Measurements from ENCODE around the gene OR2AG2.
"Not testable (repeated sequence)": the region's sequence is repeated elsewhere in the genome, so short reads cannot be mapped to it uniquely, and the experiment has no call there.

The OR2AG2 gene

GRCh38 chr11:6771926-6772893 lies at the start of gene OR2AG2:
Gene OR2AG2, minus strand, starts transcription at chr11:6771976. Its CDS starts 3,019 bp downstream, at chr11:6768957.
- Mint-ChIP-seq H3K36me3 (no peaks in the 10 kb centered on the region), H3K4me1 (peaks cover 16% of the 10 kb centered on the region), H3K9me3 (no peaks in the 10 kb centered on the region), H3K27ac (peak within 1 kb of the TSS; percentile 85), H3K27me3 (no peaks in the 10 kb centered on the region), H3K4me3 (no peak within 1 kb of the TSS)
- peak; percentile 95 for ATAC-seq

GRCh38 chr11:6818967-6819366 lies 47.2 kb upstream of the OR2AG2 start:
- no peak for ATAC-seq
- Mint-ChIP-seq H3K4me1 (no peaks in the 10 kb centered on the region), H3K9me3 (peaks cover 5% of the 10 kb centered on the region), H3K4me3 (no peak overlapping the region), H3K27ac (no peak overlapping the region), H3K27me3 (peaks cover 23% of the 10 kb centered on the region), H3K36me3 (peaks cover 6% of the 10 kb centered on the region)

- Mint-ChIP-seq H3K9me3 (peaks cover 5% of the 10 kb centered on the region), H3K27ac (no peak overlapping the region), H3K4me3 (no peak overlapping the region), H3K27me3 (peaks cover 31% of the 10 kb centered on the region), H3K36me3 (peaks cover 6% of the 10 kb centered on the region), H3K4me1 (no peaks in the 10 kb centered on the region)
- ATAC-seq: no peak
Measured at GRCh38 chr11:6817694-6818093, 45.9 kb upstream of the OR2AG2 start.

- H3K27me3 Mint-ChIP-seq: peaks cover 52% of the 10 kb centered on the region
- no peaks in the 10 kb centered on the region for H3K4me1 Mint-ChIP-seq
- ATAC-seq: no peak
- no peaks in the 10 kb centered on the region for H3K9me3 Mint-ChIP-seq
- no peaks in the 10 kb centered on the region for H3K36me3 Mint-ChIP-seq
- no peak overlapping the region for H3K4me3 Mint-ChIP-seq
- H3K27ac Mint-ChIP-seq: no peak overlapping the region
Measured at GRCh38 chr11:6813656-6814055, 41.9 kb upstream of the OR2AG2 start.

GRCh38 chr11:6812390-6813005 lies 40.7 kb upstream of the OR2AG2 start:
- Mint-ChIP-seq H3K4me3 (no peak overlapping the region), H3K9me3 (no peaks in the 10 kb centered on the region), H3K27ac (no peak overlapping the region), H3K27me3 (peaks cover 59% of the 10 kb centered on the region), H3K4me1 (no peaks in the 10 kb centered on the region), H3K36me3 (no peaks in the 10 kb centered on the region)
- peak; percentile 64 for ATAC-seq

GRCh38 chr11:6801075-6801474 lies 29.3 kb upstream of the OR2AG2 start:
- not testable (repeated sequence) for H3K4me1 Mint-ChIP-seq, ATAC-seq, H3K27me3 Mint-ChIP-seq, H3K4me3 Mint-ChIP-seq, H3K36me3 Mint-ChIP-seq, H3K27ac Mint-ChIP-seq
- peaks cover 13% of the 10 kb centered on the region for H3K9me3 Mint-ChIP-seq

- Mint-ChIP-seq H3K4me1 (no peaks in the 10 kb centered on the region), H3K36me3 (peaks cover 6% of the 10 kb centered on the region)
- no peak for ATAC-seq
Measured at GRCh38 chr11:6799402-6799801, 27.6 kb upstream of the OR2AG2 start, which contains the start of gene OR6A2. Gene OR6A2, minus strand, starts transcription at chr11:6799689. Its CDS starts 3,981 bp downstream, at chr11:6795708.

GRCh38 chr11:6794639-6795038 lies 22.9 kb upstream of the OR2AG2 start:
- no peaks in the 10 kb centered on the region for H3K36me3 Mint-ChIP-seq
- no peaks in the 10 kb centered on the region for H3K9me3 Mint-ChIP-seq
- H3K4me1 Mint-ChIP-seq: no peaks in the 10 kb centered on the region
- no peak for ATAC-seq
- peaks cover 7% of the 10 kb centered on the region for H3K27me3 Mint-ChIP-seq
- H3K27ac Mint-ChIP-seq: no peak overlapping the region
- H3K4me3 Mint-ChIP-seq: no peak overlapping the region

More at GRCh38 chr11:6799402-6799801, 27.6 kb upstream of the OR2AG2 start, which contains the start of gene OR6A2:
- Mint-ChIP-seq H3K27me3 (no peaks in the 10 kb centered on the region), H3K27ac (no peak within 1 kb of the TSS), H3K9me3 (peaks cover 13% of the 10 kb centered on the region), H3K4me3 (no peak within 1 kb of the TSS)

- H3K27ac Mint-ChIP-seq: no peak overlapping the region
- no peak for ATAC-seq
- H3K36me3 Mint-ChIP-seq: no peaks in the 10 kb centered on the region
- no peaks in the 10 kb centered on the region for H3K4me1 Mint-ChIP-seq
- H3K27me3 Mint-ChIP-seq: peaks cover 25% of the 10 kb centered on the region
- H3K9me3 Mint-ChIP-seq: no peaks in the 10 kb centered on the region
- no peak overlapping the region for H3K4me3 Mint-ChIP-seq
Measured at GRCh38 chr11:6790546-6790945, 18.8 kb upstream of the OR2AG2 start.

GRCh38 chr11:6782720-6783119 lies 10.9 kb upstream of the OR2AG2 start, which contains the start of gene OR2AG1:
Gene OR2AG1, plus strand, starts transcription at chr11:6783020. Its CDS starts 2,018 bp downstream, at chr11:6785038.
- no peaks in the 10 kb centered on the region for H3K4me1 Mint-ChIP-seq
- H3K27me3 Mint-ChIP-seq: peaks cover 6% of the 10 kb centered on the region
- no peaks in the 10 kb centered on the region for H3K36me3 Mint-ChIP-seq
- no peaks in the 10 kb centered on the region for H3K9me3 Mint-ChIP-seq
- no peak within 1 kb of the TSS for H3K4me3 Mint-ChIP-seq
- ATAC-seq: no peak
- no peak within 1 kb of the TSS for H3K27ac Mint-ChIP-seq

GRCh38 chr11:6780829-6781228 lies 9.1 kb upstream of the OR2AG2 start:
- no peaks in the 10 kb centered on the region for H3K9me3 Mint-ChIP-seq
- H3K36me3 Mint-ChIP-seq: no peaks in the 10 kb centered on the region
- no peaks in the 10 kb centered on the region for H3K27me3 Mint-ChIP-seq
- ATAC-seq: no peak
- no peak overlapping the region for H3K4me3 Mint-ChIP-seq
- no peak overlapping the region for H3K27ac Mint-ChIP-seq
- no peaks in the 10 kb centered on the region for H3K4me1 Mint-ChIP-seq

GRCh38 chr11:6778518-6778917 lies 6.7 kb upstream of the OR2AG2 start:
- Mint-ChIP-seq H3K4me1 (no peaks in the 10 kb centered on the region), H3K36me3 (no peaks in the 10 kb centered on the region), H3K27ac (no peak overlapping the region), H3K4me3 (no peak overlapping the region), H3K27me3 (no peaks in the 10 kb centered on the region), H3K9me3 (no peaks in the 10 kb centered on the region)
- no peak for ATAC-seq

GRCh38 chr11:6757373-6757967 lies 14.3 kb downstream of the OR2AG2 start:
- Mint-ChIP-seq H3K36me3 (no peaks in the 10 kb centered on the region), H3K27ac (no peak overlapping the region), H3K4me1 (no peaks in the 10 kb centered on the region), H3K9me3 (no peaks in the 10 kb centered on the region), H3K4me3 (no peak overlapping the region), H3K27me3 (no peaks in the 10 kb centered on the region)
- ATAC-seq: peak; percentile 64

GRCh38 chr11:6755953-6756347 lies 15.8 kb downstream of the OR2AG2 start:
- H3K27me3 Mint-ChIP-seq: no peaks in the 10 kb centered on the region
- H3K36me3 Mint-ChIP-seq: no peaks in the 10 kb centered on the region
- ATAC-seq: no peak
- H3K4me3 Mint-ChIP-seq: no peak overlapping the region
- no peaks in the 10 kb centered on the region for H3K4me1 Mint-ChIP-seq
- peaks cover under 1% of the 10 kb centered on the region for H3K9me3 Mint-ChIP-seq
- H3K27ac Mint-ChIP-seq: no peak overlapping the region

GRCh38 chr11:6755303-6755952 lies 16.3 kb downstream of the OR2AG2 start:
- no peaks in the 10 kb centered on the region for H3K36me3 Mint-ChIP-seq
- peaks cover 2% of the 10 kb centered on the region for H3K9me3 Mint-ChIP-seq
- H3K27me3 Mint-ChIP-seq: no peaks in the 10 kb centered on the region
- H3K4me3 Mint-ChIP-seq: no peak overlapping the region
- H3K4me1 Mint-ChIP-seq: no peaks in the 10 kb centered on the region
- H3K27ac Mint-ChIP-seq: no peak overlapping the region
- no peak for ATAC-seq

All from stimulated activated memory B cell treated with anti-CD40 and anti-IgM and Interleukin-4, amounts not matched to agents 10 μg/mL and 1 μg/mL and 100 μg/mL, for 72 hours (primary cell).